Tongue (tissue), 2 donors: Measurements from ENCODE around the gene EYA2. TPM values are rescaled to one million over a fixed set of nuclear protein-coding genes. Genes with fewer than 3 reads are reported as not detected.
"Not testable (repeated sequence)": the region's sequence is repeated elsewhere in the genome, so short reads cannot be mapped to it uniquely, and the experiment has no call there.

Experiments
- DNase-seq: peaks from one replicate; pipeline ENCODE4 v3.0.0-alpha.2; 2015
- total RNA-seq: library from RNA; depleted of rRNA; stranded (reverse); fragments of >200 nt; gene quantifications from one replicate; pipeline ENCODE4 v1.2.3, GENCODE V29; 2014

EYA2 gene
- total RNA-seq, 1 donor from 2014 or later = 1.3 TPM

DNA sequence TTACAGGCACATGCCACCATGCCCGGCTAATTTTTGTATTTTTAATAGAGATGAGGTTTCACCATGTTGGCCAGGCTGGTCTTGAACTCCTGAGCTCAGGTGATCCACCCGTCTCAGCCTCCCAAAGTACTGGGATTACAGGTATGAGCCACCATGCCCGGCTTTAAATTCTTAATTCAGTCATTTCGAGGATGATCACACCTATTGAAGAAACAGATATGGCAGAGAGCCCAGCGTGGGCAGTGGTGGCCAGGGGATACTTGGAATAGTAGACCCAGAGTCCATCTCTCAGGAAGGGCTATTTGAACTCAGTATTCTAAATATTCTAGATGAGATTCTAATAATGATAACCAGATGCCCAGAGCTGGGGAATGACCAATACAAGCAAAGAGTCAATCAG lies 281.6 kb downstream of the EYA2 start:
- DNase-seq = not testable (repeated sequence)

- no peak for DNase-seq
These were observed 283.6 kb downstream of the EYA2 start for GRCh38 chr20:47178277-47178676.

DNA sequence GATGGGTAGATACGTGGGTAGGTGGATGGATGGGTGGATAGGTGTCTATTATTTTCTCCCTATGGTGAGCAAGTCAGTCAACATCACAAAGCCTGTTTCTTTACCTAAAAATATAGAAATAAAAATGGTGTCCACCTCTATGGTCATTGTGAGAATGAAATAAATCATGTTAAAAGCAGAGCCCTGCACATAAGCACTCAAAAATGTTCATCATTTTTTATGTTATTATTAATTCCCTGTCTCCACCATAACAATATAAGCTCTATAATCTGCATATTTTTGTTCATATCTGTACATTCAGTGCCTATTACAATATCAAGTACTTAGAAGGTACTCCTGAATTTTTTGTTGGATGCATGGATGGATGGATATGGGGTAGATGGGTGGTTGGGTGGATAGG lies 284.2 kb downstream of the EYA2 start:
- DNase-seq = no peak

- DNase-seq = no peak
These were observed 284.6 kb downstream of the EYA2 start for GRCh38 chr20:47179267-47179666.

GRCh38 chr20:47181056-47181862 lies 286.6 kb downstream of the EYA2 start:
- DNase-seq = peak; percentile 18

- no peak for DNase-seq
These were observed 288.7 kb downstream of the EYA2 start for GRCh38 chr20:47183367-47183766.

DNA sequence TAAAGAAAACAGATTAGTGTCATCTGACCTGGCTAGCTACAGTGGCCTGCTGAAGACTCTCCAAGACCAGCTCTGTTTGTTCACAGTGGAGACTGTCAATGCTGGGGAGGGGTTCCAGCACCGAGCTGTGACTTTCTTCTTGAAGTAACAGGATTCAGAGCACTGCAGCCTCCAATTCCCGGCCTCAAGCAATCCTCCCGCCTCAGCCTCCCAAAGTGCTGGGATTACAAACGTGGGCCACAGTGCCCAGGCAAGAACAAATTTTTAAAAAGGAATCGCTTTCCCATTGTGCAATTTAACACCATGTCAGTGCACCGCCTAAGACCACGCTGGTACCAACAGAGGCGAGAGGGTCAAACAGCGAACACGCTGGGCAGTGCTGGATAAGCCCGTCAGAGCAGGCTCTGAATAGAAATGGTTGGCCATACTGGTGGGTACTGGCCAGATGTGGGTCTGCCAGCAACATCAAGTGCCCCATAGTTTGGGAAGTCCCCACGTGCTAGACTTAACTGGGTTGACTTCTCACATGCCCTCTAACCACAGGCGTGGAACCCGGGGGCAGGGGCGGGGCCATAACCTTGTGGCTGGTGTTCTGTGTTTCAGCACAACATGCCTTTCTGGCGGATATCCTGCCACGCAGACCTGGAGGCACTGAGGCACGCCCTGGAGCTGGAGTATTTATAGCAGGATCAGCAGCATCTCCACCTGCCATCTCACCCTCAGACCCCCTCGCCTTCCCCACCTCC lies 293.0 kb downstream of the EYA2 start:
- no peak for DNase-seq

- DNase-seq = no peak
These were observed 293.9 kb downstream of the EYA2 start for GRCh38 chr20:47188540-47188939.

DNA sequence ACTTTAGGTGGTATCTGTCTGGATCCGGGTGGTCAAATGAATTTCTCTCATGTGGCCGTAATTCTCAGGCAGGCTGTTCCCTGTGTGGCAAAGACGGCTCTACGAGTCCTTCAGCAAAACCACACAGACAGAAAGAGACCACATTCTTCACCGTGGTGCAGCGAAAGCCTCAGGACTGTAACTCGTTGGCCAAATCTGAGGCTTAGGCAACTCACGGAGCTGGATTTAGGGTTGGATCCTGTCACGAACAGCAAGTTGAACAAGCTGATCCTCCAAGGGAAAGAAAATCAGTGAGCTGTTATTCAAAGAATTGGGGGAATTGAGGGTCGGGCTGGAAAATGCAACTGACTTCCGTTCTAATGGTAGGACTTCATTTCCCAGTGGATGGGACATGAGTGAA lies 294.4 kb downstream of the EYA2 start:
- DNase-seq = no peak

DNA sequence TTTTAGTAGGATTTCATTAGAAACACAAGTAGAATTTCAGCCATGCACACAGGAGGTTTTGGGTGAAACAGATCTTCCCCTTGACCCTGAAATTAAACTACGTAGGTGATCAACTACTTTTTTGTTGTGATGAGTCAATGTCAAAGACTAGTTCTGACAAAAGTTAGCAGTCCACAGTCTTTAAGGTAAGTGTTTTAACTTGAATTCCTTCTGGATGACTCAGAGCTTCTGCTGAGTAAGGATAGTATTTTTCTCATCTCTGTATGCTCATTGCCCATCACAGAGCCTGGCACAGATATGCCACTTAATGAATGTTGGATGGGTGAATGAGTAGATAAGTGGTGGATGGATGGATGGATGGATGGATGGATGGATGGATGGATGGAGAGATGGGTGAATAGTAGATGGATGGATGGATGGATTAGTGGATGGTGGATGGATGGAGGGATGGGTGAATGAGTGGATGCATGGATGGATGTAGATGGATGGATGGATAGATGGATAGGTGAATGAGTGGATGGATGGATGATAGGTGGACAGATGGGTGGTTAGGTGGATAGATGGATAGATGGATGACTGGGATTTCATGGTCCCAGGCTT lies 296.5 kb downstream of the EYA2 start:
- no peak for DNase-seq

GRCh38 chr20:47191956-47192355 lies 297.3 kb downstream of the EYA2 start:
- DNase-seq = no peak

DNA sequence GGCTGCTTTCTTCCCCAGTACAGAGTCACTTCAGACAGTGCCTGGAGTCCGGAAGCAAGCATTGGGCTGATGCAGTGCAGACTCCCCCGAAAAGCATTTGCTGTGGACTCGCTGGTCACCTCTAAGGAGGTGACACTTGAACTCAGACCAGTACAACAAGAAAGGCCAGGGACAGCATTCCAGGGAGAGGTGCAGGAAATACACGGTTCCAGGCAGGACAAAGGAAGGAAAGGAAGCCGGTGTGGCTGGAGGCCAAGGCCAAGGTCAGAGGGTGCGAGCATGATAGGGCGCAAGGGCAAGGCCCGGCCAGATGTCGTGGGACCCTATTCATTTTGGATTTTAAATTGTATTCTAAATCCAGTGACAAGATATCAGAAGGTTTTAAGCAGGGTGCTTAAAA lies 300.9 kb downstream of the EYA2 start:
- no peak for DNase-seq

GRCh38 chr20:47196091-47197081 lies 301.7 kb downstream of the EYA2 start:
- DNase-seq = peak; percentile 77

DNA sequence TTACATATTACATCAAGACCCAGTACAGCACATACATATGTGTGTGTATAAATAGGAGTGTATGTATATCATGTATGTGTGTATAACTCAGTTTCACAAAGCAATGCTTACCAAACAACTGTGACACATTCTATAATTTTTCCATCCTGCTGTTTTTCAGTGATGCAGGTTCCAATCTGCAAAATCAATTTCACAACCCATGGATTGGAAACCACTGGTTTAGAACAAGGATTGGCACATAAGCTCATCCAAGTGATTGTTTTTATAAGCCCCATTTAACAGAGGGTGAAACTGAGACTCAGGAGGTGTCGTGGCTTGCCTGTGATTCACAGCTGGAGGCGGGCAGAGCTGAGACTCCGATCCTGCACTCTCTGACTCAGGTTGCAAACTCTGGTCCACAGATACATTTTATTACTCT lies 303.6 kb downstream of the EYA2 start:
- no peak for DNase-seq

DNA sequence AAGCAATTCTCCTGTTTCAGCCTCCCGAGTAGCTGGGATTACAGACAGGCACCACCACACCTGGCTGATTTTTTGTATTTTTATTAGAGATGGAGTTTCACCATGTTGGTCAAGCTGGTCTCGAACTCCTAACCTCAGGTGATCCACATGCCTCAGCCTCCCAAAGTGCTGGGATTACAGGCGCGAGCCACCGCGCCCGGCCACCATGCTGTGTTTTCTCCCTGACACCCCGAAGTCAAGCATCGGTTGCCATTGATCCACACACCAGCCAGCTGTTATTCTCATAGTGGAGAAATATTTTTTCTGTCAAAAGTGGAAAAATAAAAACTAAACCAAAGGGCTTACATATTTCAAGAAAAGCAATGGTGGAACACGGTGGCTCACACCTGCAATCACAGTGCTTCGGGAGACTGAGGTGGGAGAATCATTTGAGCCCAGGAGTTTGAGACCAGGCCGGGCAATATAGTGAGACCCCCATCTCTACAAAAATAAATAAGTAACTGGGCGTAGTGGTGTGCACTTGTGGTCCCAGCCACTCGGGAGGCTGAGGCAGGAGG lies 304.4 kb downstream of the EYA2 start:
- no peak for DNase-seq

GRCh38 chr20:47201074-47201730 lies 306.6 kb downstream of the EYA2 start:
- DNase-seq = no peak

- DNase-seq = no peak
These were observed 308.4 kb downstream of the EYA2 start for GRCh38 chr20:47202733-47203667.

- no peak for DNase-seq
These were observed 309.6 kb downstream of the EYA2 start for GRCh38 chr20:47204008-47204849.

DNA sequence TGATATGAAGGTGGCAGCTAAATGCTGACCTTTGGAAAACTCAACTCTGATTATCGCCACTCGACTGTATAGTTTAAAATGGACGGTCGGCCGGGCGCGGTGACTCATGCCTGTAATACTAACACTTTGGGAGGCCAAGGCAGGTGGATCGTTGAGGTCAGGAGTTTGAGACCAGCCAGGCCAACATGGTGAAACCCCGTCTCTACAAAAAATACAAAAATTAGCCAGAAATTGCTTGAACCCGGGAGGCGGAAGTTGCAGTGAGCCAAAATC lies 310.1 kb downstream of the EYA2 start:
- not testable (repeated sequence) for DNase-seq
